HepG2 (cell line): ENCODE data around the gene ARG1. TPM values are rescaled to one million over a fixed set of nuclear protein-coding genes. Genes with fewer than 3 reads are reported as not detected.

ENCODE experiments used
- ATAC-seq: fragments of 200-7000 bp; cut with Tn5 transposase; 3 replicates; pipeline ENCODE4 v1.9.1; 2020; ENCODE audit warnings: mild to moderate bottlenecking, moderate library complexity
- BruUV-seq: library from RNA; stranded (reverse); fragments of 400-500 nt; replicated peaks from 2 replicates; lab custom pipeline; 2021; lab: Mats Ljungman, UMichigan
- CTCF ChIA-PET: fragments of 300-600 bp; formaldehyde crosslinking; extraction: SDS; loops from one replicate; lab custom pipeline; 2021; ENCODE audit warnings: low total read pairs, inconsistent platforms, low intra/inter-chr PET ratio; lab: Yijun Ruan, JAX
- POLR2A ChIA-PET: fragments of 350-600 bp; sonication (Branson Sonifier 250); formaldehyde crosslinking; loops from one replicate; lab custom pipeline; 2020; ENCODE audit warnings: antibody characterized with exemption, inconsistent platforms; lab: Yijun Ruan, JAX
- DNase-seq: peaks from one replicate; pipeline ENCODE4 v3.0.0-alpha.2; 2015; ENCODE audit warnings: low spot score
- FAIRE-seq: peaks from 3 replicates; lab custom pipeline; 2011; peaks lifted over from hg19 to GRCh38; lab: Jason Lieb, UNC
- H2AFZ ChIP-seq: one replicate; pipeline ENCODE4 v1.6.1; 2011; ENCODE audit warnings: low read length, inconsistent platforms
- H3K27ac ChIP-seq: fragments of 300-600 bp; 3 replicates; pipeline ENCODE4 v1.8.0; 2011; ENCODE audit warnings: mixed run types, mild to moderate bottlenecking, mixed read lengths, low read length, inconsistent platforms; ENCODE audit not compliant: insufficient read depth; ENCODE audit errors: extremely low read length
- H3K27me3 ChIP-seq, 2 experiments: fragments of 200-600 bp in 1 of 2; 2 replicates in 1 of 2; 3 replicates in 1 of 2; pipeline versions ENCODE4 v1.6.0 to v1.8.0; 2011; ENCODE audit warnings: low read length in 2 of 2, mild to moderate bottlenecking in 2 of 2, moderate library complexity in 2 of 2, inconsistent platforms in 1 of 2; ENCODE audit not compliant: insufficient read depth in 2 of 2, control insufficient read depth in 1 of 2
- H3K36me3 ChIP-seq, 2 experiments: fragments of 200-600 bp in 1 of 2; replicated peaks in 1 of 2; 2 replicates in 1 of 2; 3 replicates in 1 of 2; pipeline versions ENCODE4 v1.5.1 to v1.8.0; 2011; ENCODE audit warnings: low read length in 2 of 2, inconsistent platforms in 1 of 2; ENCODE audit not compliant: insufficient read depth in 2 of 2, control insufficient read depth in 1 of 2
- H3K4me1 ChIP-seq: 2 replicates; pipeline ENCODE4 v1.5.1; 2012; ENCODE audit warnings: low read length, inconsistent platforms; ENCODE audit not compliant: insufficient read depth
- H3K4me2 ChIP-seq: 2 replicates; pipeline ENCODE4 v1.6.0; 2011; ENCODE audit warnings: low read depth, low read length, inconsistent platforms
- H3K4me3 ChIP-seq, 3 experiments: fragments of 200-600 bp in 1 of 3; sonication (generic), shearing (Covaris generic) in 1 of 3; replicated peaks in 1 of 3; 2 replicates each; pipeline ENCODE4 v1.5.1; 2011 to 2016; ENCODE audit warnings: low read length in 3 of 3, inconsistent platforms in 2 of 3, low read depth in 2 of 3, mild to moderate bottlenecking in 2 of 3, control low read depth in 1 of 3, mixed read lengths in 1 of 3; ENCODE audit not compliant: insufficient read depth in 1 of 3
- H3K79me2 ChIP-seq: one replicate; pipeline ENCODE4 v1.6.1; 2011; ENCODE audit warnings: low read length, inconsistent platforms; ENCODE audit not compliant: insufficient read depth
- H3K9ac ChIP-seq: 2 replicates; pipeline ENCODE4 v1.6.0; 2011; ENCODE audit warnings: mild to moderate bottlenecking, low read depth, low read length, inconsistent platforms; ENCODE audit not compliant: insufficient read depth
- H3K9me3 ChIP-seq: 2 replicates; pipeline ENCODE4 v1.5.1; 2012; ENCODE audit warnings: mild to moderate bottlenecking, low read length
- H4K20me1 ChIP-seq: 2 replicates; pipeline ENCODE4 v1.6.0; 2011; ENCODE audit warnings: inconsistent platforms, mild to moderate bottlenecking, low read length, moderate library complexity; ENCODE audit not compliant: insufficient read depth
- AHDC1 ChIP-seq: sonication (generic); formaldehyde crosslinking; IDR thresholded peaks from 2 replicates; pipeline ENCODE4 v1.5.1; 2020; ENCODE audit warnings: mild to moderate bottlenecking, missing genetic modification reagents, borderline replicate concordance
- CENPX ChIP-seq: sonication (generic); formaldehyde crosslinking; IDR thresholded peaks from 2 replicates; pipeline ENCODE4 v1.9.0; 2021; ENCODE audit warnings: mild to moderate bottlenecking, missing genetic modification reagents, moderate library complexity
- CHD2 ChIP-seq: IDR thresholded peaks from 2 replicates; pipeline ENCODE4 v1.6.1; 2011; ENCODE audit warnings: low read depth, low read length, improper control_type of control experiment
- E2F2 ChIP-seq: sonication (generic); formaldehyde crosslinking; IDR thresholded peaks from 2 replicates; pipeline ENCODE4 v1.4.0; 2020; ENCODE audit warnings: missing genetic modification reagents, borderline replicate concordance
- FOXA3 ChIP-seq: IDR thresholded peaks from 2 replicates; pipeline ENCODE4 v1.6.1; 2016; ENCODE audit warnings: missing genetic modification reagents, missing compliant biosample characterization
- FOXC1 ChIP-seq: sonication (generic); formaldehyde crosslinking; IDR thresholded peaks from 2 replicates; pipeline ENCODE4 v1.8.0; 2022; ENCODE audit warnings: mild to moderate bottlenecking, missing genetic modification reagents, borderline replicate concordance
- HIVEP1 ChIP-seq: sonication (generic); formaldehyde crosslinking; IDR thresholded peaks from 2 replicates; pipeline ENCODE4 v1.4.0; 2020; ENCODE audit warnings: mild to moderate bottlenecking, missing genetic modification reagents
- IRF1 ChIP-seq: sonication (generic); formaldehyde crosslinking; IDR thresholded peaks from 2 replicates; pipeline ENCODE4 v1.4.0; 2020; ENCODE audit warnings: low read depth, mild to moderate bottlenecking, missing genetic modification reagents
- JUN ChIP-seq: sonication (generic); formaldehyde crosslinking; IDR thresholded peaks from 2 replicates; pipeline ENCODE4 v1.4.0; 2020; ENCODE audit warnings: mild to moderate bottlenecking, missing genetic modification reagents
- MIXL1 ChIP-seq: IDR thresholded peaks from 2 replicates; pipeline ENCODE4 v1.6.1; 2016
- MTA1 ChIP-seq: sonication (generic); formaldehyde crosslinking; IDR thresholded peaks from 2 replicates; pipeline ENCODE4 v1.4.0; 2020; ENCODE audit warnings: missing genetic modification reagents, mild to moderate bottlenecking, borderline replicate concordance
- NFKB2 ChIP-seq: sonication (generic); formaldehyde crosslinking; IDR thresholded peaks from 2 replicates; pipeline ENCODE4 v1.4.0; 2020; ENCODE audit warnings: missing genetic modification reagents, borderline replicate concordance
- POGZ ChIP-seq: sonication (generic); formaldehyde crosslinking; IDR thresholded peaks from 2 replicates; pipeline ENCODE4 v1.4.0; 2020; ENCODE audit warnings: mild to moderate bottlenecking, missing genetic modification reagents
- SCMH1 ChIP-seq: sonication (generic); formaldehyde crosslinking; IDR thresholded peaks from 2 replicates; pipeline ENCODE4 v1.9.0; 2021; ENCODE audit warnings: missing genetic modification reagents, mild to moderate bottlenecking, borderline replicate concordance
- SOX6 ChIP-seq, 2 experiments: fragments of 450-650 bp in 1 of 2; sonication (generic) in 1 of 2; formaldehyde crosslinking in 1 of 2; IDR thresholded peaks; 2 replicates each; pipeline versions ENCODE4 v1.4.0 to v1.6.1; 2017 to 2020; ENCODE audit warnings: antibody characterized with exemption in 1 of 2, mild to moderate bottlenecking in 1 of 2, missing genetic modification reagents in 1 of 2
- SP4 ChIP-seq: sonication (generic); formaldehyde crosslinking; IDR thresholded peaks from 2 replicates; pipeline ENCODE4 v1.8.1; 2023; ENCODE audit warnings: mild to moderate bottlenecking, missing genetic modification reagents
- ZNF496 ChIP-seq: sonication (generic); formaldehyde crosslinking; IDR thresholded peaks from 2 replicates; pipeline ENCODE4 v1.8.1; 2023; ENCODE audit warnings: mild to moderate bottlenecking, moderate library complexity, missing genetic modification reagents; ENCODE audit not compliant: insufficient replicate concordance
- in situ Hi-C: cut with HindIII; loops from 2 replicates; pipeline ENCODE4 v1.10.0; 2017; ENCODE audit warnings: low pct_unique_long_range_greater_than_20kb; ENCODE audit not compliant: extremely low pct_ligation_motif_present
- intact Hi-C: fragments of 100-400 bp; cut with micrococcal nuclease; formaldehyde crosslinking; loops from one replicate; pipeline ENCODE4 v1.10.0; 2022; ENCODE audit not compliant: unreplicated experiment
- polyA plus RNA-seq, 8 experiments: library from polyadenylated mRNA; depleted of rRNA in 3 of 8; stranded (reverse) in 7 of 8; unstranded in 1 of 8; fragments of >200 nt; fragmentation: Illumina TruSeq in 4 of 8; extraction: Trizol in 4 of 8; gene quantifications; 2 replicates each; pipeline versions ENCODE4 v1.2.1 to v1.2.3, GENCODE V29; 2011 to 2016; ENCODE audit warnings: low read depth in 4 of 8, missing spikeins in 1 of 8, mixed read lengths in 1 of 8; ENCODE audit not compliant: insufficient read depth in 1 of 8
- total RNA-seq, 5 experiments: library from RNA; depleted of rRNA; stranded (reverse); fragments of >200 nt; fragmentation: Illumina TruSeq; extraction: Trizol; gene quantifications; 2 replicates each; pipeline ENCODE4 v1.2.3, GENCODE V29; 2016; ENCODE audit warnings: low read depth in 1 of 5

ARG1 gene
- total and polyA plus RNA-seq, 2 of the 13 experiments (the other 11 are each of a cell fraction or from before 2014, with no cell fraction given), result 2.2 to 11.2 TPM

GRCh38 chr6:131552572-131552971 is 20.5 kb upstream of the ARG1 start (continued):
- peak; percentile 84; the same call in 1 of the 2 replicates for TF ChIP-seq AHDC1 (CRISPR knock-in tag)
- TF ChIP-seq MTA1 (CRISPR knock-in tag), result no peak
- TF ChIP-seq MIXL1 (CRISPR knock-in tag), result peak; percentile 53; the same call in 1 of the 2 replicates
- TF ChIP-seq, all 625 proteins: peak for 38

GRCh38 chr6:131555992-131556391 is 17.0 kb upstream of the ARG1 start:
- no peaks in the 10 kb centered on the region for H3K79me2 ChIP-seq
- peak overlapping the region; percentile 8; the same call in 1 of the 2 replicates for H3K4me2 ChIP-seq
- ATAC-seq, result peak; percentile 40; the same call in 2 of the 3 replicates
- H2AFZ ChIP-seq, result no peak overlapping the region
- H3K4me3 ChIP-seq, result no peak overlapping the region
- FAIRE-seq, result no peak
- H3K27ac ChIP-seq, result peak overlapping the region; percentile 14
- DNase-seq, result no peak
- ChIA-PET CTCF (no interaction called here), POLR2A (interaction anchor here (1.0 to 1.5 kb wide), 2 partner anchors 20 to 72 kb away, joined by 3 read pairs; partner anchors contain the start of gene MED23)
- H3K4me1 ChIP-seq, result peaks cover 29% of the 10 kb centered on the region
- intact Hi-C loops (no loop called here), in situ Hi-C loops (no loop called here)
- no peaks in the 10 kb centered on the region for H3K27me3 ChIP-seq
- H3K9me3 ChIP-seq, result no peaks in the 10 kb centered on the region
- BruUV-seq, result no TSS peak
- no peaks in the 10 kb centered on the region for H3K36me3 ChIP-seq
- no peaks in the 10 kb centered on the region for H4K20me1 ChIP-seq
- no peak overlapping the region for H3K9ac ChIP-seq
- no peak for TF ChIP-seq SCMH1
- no peak for TF ChIP-seq IRF1
- TF ChIP-seq FOXC1 (CRISPR knock-in tag), result no peak
- TF ChIP-seq ZNF496 (CRISPR knock-in tag), result no peak
- TF ChIP-seq HIVEP1 (CRISPR knock-in tag), result no peak
- TF ChIP-seq SOX6 (IDR thresholded peaks at IDR 0.05), result no peak
- peak; percentile 71 for TF ChIP-seq SOX6 (CRISPR knock-in tag; IDR thresholded peaks at IDR 0.05)
- TF ChIP-seq E2F2 (CRISPR knock-in tag), result no peak
- TF ChIP-seq SP4 (CRISPR knock-in tag), result no peak
- no peak for TF ChIP-seq CHD2
- TF ChIP-seq FOXA3, result peak; percentile 31; the same call in 1 of the 2 replicates
- TF ChIP-seq POGZ, result peak; percentile 77
- no peak for TF ChIP-seq JUN
- no peak for TF ChIP-seq NFKB2 (CRISPR knock-in tag)
- no peak for TF ChIP-seq CENPX
